ENCODE measurements around the gene OR51B6. TPM values are rescaled to one million over a fixed set of nuclear protein-coding genes. Genes with fewer than 3 reads are reported as not detected.

Gene OR51B6
- total RNA-seq, 1 donor from 2014 or later = not detected

DNA sequence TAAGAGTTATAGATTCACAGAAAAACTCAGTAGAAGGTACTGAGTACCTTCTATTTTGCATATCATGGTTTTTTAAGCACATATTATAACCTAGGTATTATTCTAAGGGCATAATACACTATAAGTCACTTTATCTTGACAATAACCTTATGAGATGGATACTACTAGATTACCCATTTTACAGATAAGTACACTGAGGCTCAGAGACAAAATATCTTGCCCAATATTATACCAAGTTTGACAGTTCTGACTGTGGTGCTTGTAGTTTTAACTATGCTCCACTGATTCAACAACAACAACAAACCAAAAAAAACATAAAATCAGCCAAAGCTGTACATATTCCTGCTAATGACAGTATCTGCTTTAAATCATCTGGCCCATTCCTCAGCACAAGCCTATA, 42.8 kb downstream of the OR51B6 start:
- H3K27me3 ChIP-seq (ENCODE audit: control insufficient read depth in 3 of 3, insufficient read depth in 3 of 3, low read length in 3 of 3) = no peaks in the 10 kb centered on the region
- H3K9ac ChIP-seq (ENCODE audit: low read depth in 1 of 3, low read length in 3 of 3) = no peak overlapping the region
- no peaks in the 10 kb centered on the region for H3K9me3 ChIP-seq (ENCODE audit: control insufficient read depth in 3 of 3, low read length in 3 of 3)
- H3K27ac ChIP-seq (ENCODE audit: low read depth, low read length) = no peak overlapping the region
- no peak overlapping the region for H3K4me3 ChIP-seq (ENCODE audit: low read length in 3 of 3)
- no peaks in the 10 kb centered on the region for H3K4me1 ChIP-seq (ENCODE audit: control insufficient read depth in 3 of 3, insufficient read depth in 3 of 3, low read length in 3 of 3)
- no peaks in the 10 kb centered on the region for H3K36me3 ChIP-seq (ENCODE audit: control insufficient read depth in 3 of 3, insufficient read depth in 3 of 3, low read length in 3 of 3)

DNA sequence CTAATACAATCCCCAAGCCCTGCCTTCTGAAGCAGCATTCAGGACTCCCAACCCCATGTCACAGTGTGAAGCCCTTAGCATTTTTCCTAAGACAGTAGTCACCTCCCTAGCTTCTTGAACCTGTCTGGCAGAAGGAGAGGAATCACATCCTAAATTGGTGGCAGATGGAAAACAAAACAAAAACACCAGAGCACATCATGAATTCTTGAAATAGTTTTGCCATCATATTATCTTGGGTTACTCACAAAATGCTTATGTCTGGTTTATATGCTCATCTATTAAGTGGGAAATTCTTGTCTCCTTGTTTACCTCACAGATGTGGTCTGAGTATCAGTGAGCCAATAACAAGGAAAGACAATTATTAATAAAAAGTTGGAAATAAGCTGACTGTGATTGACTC, 47.6 kb downstream of the OR51B6 start:
- no peaks in the 10 kb centered on the region for H3K27me3 ChIP-seq (ENCODE audit: control insufficient read depth in 3 of 3, insufficient read depth in 3 of 3, low read length in 3 of 3)
- H3K36me3 ChIP-seq (ENCODE audit: control insufficient read depth in 3 of 3, insufficient read depth in 3 of 3, low read length in 3 of 3) = no peaks in the 10 kb centered on the region

More for the DNA sequence above, 47.6 kb downstream of the OR51B6 start:
- Histone ChIP-seq H3K4me3 (ENCODE audit: low read length in 3 of 3) (no peak overlapping the region), H3K4me1 (ENCODE audit: control insufficient read depth in 3 of 3, insufficient read depth in 3 of 3, low read length in 3 of 3) (no peaks in the 10 kb centered on the region), H3K27ac (ENCODE audit: low read depth, low read length) (no peak overlapping the region), H3K9ac (ENCODE audit: low read depth in 1 of 3, low read length in 3 of 3) (no peak overlapping the region), H3K9me3 (ENCODE audit: control insufficient read depth in 3 of 3, low read length in 3 of 3) (peaks cover 0 to 2% (median 0%) of the 10 kb centered on the region in 3 donors)

Small RNA genes within 50 kb of the gene (small RNA-seq; reads per million reads assigned to genes)
- gene AC104389.3 = not detected

Other genes starting within 250 kb of the OR51B6 start
- not detected for gene OR52A5, start 213.2 kb upstream of the OR51B6 start, total RNA-seq
- gene OR52A1, start 196.8 kb upstream of the OR51B6 start, total RNA-seq = not detected
- gene OR51V1, start 150.8 kb upstream of the OR51B6 start, total RNA-seq = not detected
- gene HBB, start 124.4 kb upstream of the OR51B6 start, total RNA-seq = 3,814 TPM
- gene HBD, start 117.0 kb upstream of the OR51B6 start, total RNA-seq = not detected
- 24.5 TPM for gene HBG1, start 101.7 kb upstream of the OR51B6 start, total RNA-seq
- 17,934 TPM for gene HBG2, start 96.7 kb upstream of the OR51B6 start, total RNA-seq
- 84.0 TPM for gene HBE1, start 81.6 kb upstream of the OR51B6 start, total RNA-seq
- 0.52 TPM for gene OR51B4, start 49.6 kb upstream of the OR51B6 start, total RNA-seq
- gene OR51B2, start 27.2 kb upstream of the OR51B6 start, total RNA-seq = not detected
- 0.52 TPM for gene OR51B5, start 8.0 kb upstream of the OR51B6 start, total RNA-seq
- not detected for gene OR51M1, start 32.3 kb downstream of the OR51B6 start, total RNA-seq
- not detected for gene OR51Q1, start 70.6 kb downstream of the OR51B6 start, total RNA-seq
- 0.52 TPM for gene OR51I1, start 90.0 kb downstream of the OR51B6 start, total RNA-seq
- gene OR51I2, start 97.8 kb downstream of the OR51B6 start, total RNA-seq = not detected
- gene OR52D1, start 137.2 kb downstream of the OR51B6 start, total RNA-seq = not detected
- gene UBQLN3, start 158.4 kb downstream of the OR51B6 start, total RNA-seq = 0.52 TPM
- under 0.01 TPM for gene UBQLNL, start 165.2 kb downstream of the OR51B6 start, total RNA-seq
- gene OR52H1, start 197.0 kb downstream of the OR51B6 start, total RNA-seq = 0.52 TPM
- not detected for gene OR52B6, start 229.4 kb downstream of the OR51B6 start, total RNA-seq
- gene TRIM6, start 245.1 kb downstream of the OR51B6 start, total RNA-seq = 1.6 TPM